ENCODE results near the gene CCDC38. TPM values are rescaled to one million over a fixed set of nuclear protein-coding genes. Genes with fewer than 3 reads are reported as not detected.

CCDC38 gene
- total RNA-seq, 1 experiment from 2014 or later: not detected

- ChIA-PET POLR2A (interaction anchor here (0.6 kb wide), 1 partner anchor 218 kb away, joined by 3 read pairs; no protein-coding TSS in a partner anchor), CTCF (no interaction called here)
- H3K36me3 Mint-ChIP-seq: no peaks in the 10 kb centered on the region
- no peak for ATAC-seq
- H3K4me1 Mint-ChIP-seq: no peaks in the 10 kb centered on the region
- H3K27me3 Mint-ChIP-seq (ENCODE audit: low read depth): no peaks in the 10 kb centered on the region
- no peak overlapping the region for H3K4me3 Mint-ChIP-seq
- no peak overlapping the region for H3K27ac Mint-ChIP-seq
- no peak for DNase-seq (ENCODE audit: low spot score)
- H3K9me3 Mint-ChIP-seq: peaks cover 10% of the 10 kb centered on the region
- TF ChIP-seq RORB (CRISPR knock-in tag; IDR thresholded peaks at IDR 0.05) (no peak), ZNF532 (CRISPR knock-in tag; IDR thresholded peaks at IDR 0.05; ENCODE audit: borderline replicate concordance) (no peak)
Measured at GRCh38 chr12:95909871-95910270, 32.5 kb downstream of the CCDC38 start.

GRCh38 chr12:95908573-95908972 lies 33.8 kb downstream of the CCDC38 start:
- ChIA-PET POLR2A (no interaction called here), CTCF (no interaction called here)
- Mint-ChIP-seq H3K27ac (no peak overlapping the region), H3K27me3 (ENCODE audit: low read depth) (no peaks in the 10 kb centered on the region), H3K4me1 (no peaks in the 10 kb centered on the region), H3K4me3 (no peak overlapping the region), H3K36me3 (no peaks in the 10 kb centered on the region), H3K9me3 (peaks cover 20% of the 10 kb centered on the region)
- DNase-seq (ENCODE audit: low spot score) (no peak), ATAC-seq (no peak)
- TF ChIP-seq E2F4 (CRISPR knock-in tag; IDR thresholded peaks at IDR 0.05; ENCODE audit: borderline replicate concordance, low read depth) (no peak), SMAD4 (CRISPR knock-in tag; IDR thresholded peaks at IDR 0.05) (no peak), MLX (CRISPR knock-in tag; IDR thresholded peaks at IDR 0.05) (no peak), ZNF416 (CRISPR knock-in tag; IDR thresholded peaks at IDR 0.05) (no peak), TEAD1 (CRISPR knock-in tag; IDR thresholded peaks at IDR 0.05) (no peak), ZNF423 (CRISPR knock-in tag; IDR thresholded peaks at IDR 0.05) (no peak), ATF6 (CRISPR knock-in tag; IDR thresholded peaks at IDR 0.05) (no peak), TP53 (CRISPR knock-in tag; IDR thresholded peaks at IDR 0.05) (no peak), ESRRA (CRISPR knock-in tag; IDR thresholded peaks at IDR 0.05; ENCODE audit: borderline replicate concordance) (no peak), HMGXB4 (CRISPR knock-in tag; IDR thresholded peaks at IDR 0.05) (no peak), STAT6 (CRISPR knock-in tag; conservative IDR thresholded peaks at IDR 0.05; ENCODE audit: low read depth) (no peak), EMX1 (CRISPR knock-in tag; IDR thresholded peaks at IDR 0.05) (no peak), ZBTB21 (CRISPR knock-in tag; IDR thresholded peaks at IDR 0.05; ENCODE audit: borderline replicate concordance) (no peak), ERG (CRISPR knock-in tag; IDR thresholded peaks at IDR 0.05) (no peak), ZNF121 (CRISPR knock-in tag; IDR thresholded peaks at IDR 0.05) (no peak), PRDM15 (CRISPR knock-in tag; IDR thresholded peaks at IDR 0.05) (no peak)

Measured in WTC11 (cell line).